Measurements from ENCODE around the gene LIAS.
A peak's percentile ranks its signal among the peaks of the same experiment; 100 is the strongest.
"Not testable (repeated sequence)": the region's sequence is repeated elsewhere in the genome, so short reads cannot be mapped to it uniquely, and the experiment has no call there.

Gene LIAS

GRCh38 chr4:39495446-39496213 is 36.8 kb downstream of the LIAS start:
- DNase-seq (ENCODE audit: extremely low read depth in 1 of 2, low read depth in 1 of 2) = no peak

GRCh38 chr4:39497909-39498726 is 39.3 kb downstream of the LIAS start:
- no peak for DNase-seq (ENCODE audit: extremely low read depth in 1 of 2, low read depth in 1 of 2)

GRCh38 chr4:39498727-39499020 is 39.8 kb downstream of the LIAS start:
- DNase-seq (ENCODE audit: extremely low read depth in 1 of 2, low read depth in 1 of 2) = no peak

- DNase-seq (ENCODE audit: extremely low read depth in 1 of 2, low read depth in 1 of 2) = no peak
These were observed 43.3 kb downstream of the LIAS start for GRCh38 chr4:39502019-39502663.

GRCh38 chr4:39502664-39503035 is 43.8 kb downstream of the LIAS start:
- DNase-seq (ENCODE audit: extremely low read depth in 1 of 2, low read depth in 1 of 2) = not testable (repeated sequence)

- no peak for DNase-seq (ENCODE audit: extremely low read depth in 1 of 2, low read depth in 1 of 2)
These were observed 45.7 kb downstream of the LIAS start for GRCh38 chr4:39504538-39504937.

GRCh38 chr4:39505581-39505980 is 46.7 kb downstream of the LIAS start:
- DNase-seq (ENCODE audit: extremely low read depth in 1 of 2, low read depth in 1 of 2) = no peak

- DNase-seq (ENCODE audit: extremely low read depth in 1 of 2, low read depth in 1 of 2) = no peak
These were observed 51.6 kb downstream of the LIAS start for GRCh38 chr4:39510348-39510929.

GRCh38 chr4:39514266-39514665 is 55.4 kb downstream of the LIAS start:
- not testable (repeated sequence) for DNase-seq (ENCODE audit: extremely low read depth in 1 of 2, low read depth in 1 of 2)

GRCh38 chr4:39514888-39515401 is 56.1 kb downstream of the LIAS start:
- no peak for DNase-seq (ENCODE audit: extremely low read depth in 1 of 2, low read depth in 1 of 2)

- DNase-seq (ENCODE audit: extremely low read depth in 1 of 2, low read depth in 1 of 2) = not testable (repeated sequence)
These were observed 57.0 kb downstream of the LIAS start for GRCh38 chr4:39515669-39516401.

GRCh38 chr4:39516407-39516966 is 57.6 kb downstream of the LIAS start:
- DNase-seq (ENCODE audit: extremely low read depth in 1 of 2, low read depth in 1 of 2) = no peak

- no peak for DNase-seq (ENCODE audit: extremely low read depth in 1 of 2, low read depth in 1 of 2)
These were observed 59.6 kb downstream of the LIAS start for GRCh38 chr4:39518484-39518883.

GRCh38 chr4:39521253-39521919 is 62.5 kb downstream of the LIAS start:
- no peak for DNase-seq (ENCODE audit: extremely low read depth in 1 of 2, low read depth in 1 of 2)

- no peak for DNase-seq (ENCODE audit: extremely low read depth in 1 of 2, low read depth in 1 of 2)
These were observed 63.2 kb downstream of the LIAS start for GRCh38 chr4:39522068-39522467.

GRCh38 chr4:39524161-39524957 is 65.5 kb downstream of the LIAS start:
- no peak for DNase-seq (ENCODE audit: extremely low read depth in 1 of 2, low read depth in 1 of 2)

- no peak for DNase-seq (ENCODE audit: extremely low read depth in 1 of 2, low read depth in 1 of 2)
These were observed 67.2 kb downstream of the LIAS start for GRCh38 chr4:39525822-39526690.

- peak; percentile 0 to 10 for DNase-seq (ENCODE audit: extremely low read depth in 1 of 2, low read depth in 1 of 2)
These were observed 68.0 kb downstream of the LIAS start for GRCh38 chr4:39526765-39527295.

Measured in stimulated activated CD8-positive, alpha-beta memory T cell treated with anti-CD3 and anti-CD28 coated beads, Interleukin-7, amount 100 ng/mL, for 48 hours (primary cell).